CD4-positive, alpha-beta T cell treated with Interleukin-15 for 4 hours (primary cell): ENCODE results near the gene ESX1.
A peak's percentile ranks its signal among the peaks of the same experiment; 100 is the strongest.
"Not testable (repeated sequence)": the region's sequence is repeated elsewhere in the genome, so short reads cannot be mapped to it uniquely, and the experiment has no call there.

Source experiments
- DNase-seq: peaks from one replicate; pipeline ENCODE4 v3.0.0-alpha.2; 2020; ENCODE audit warnings: low spot score

The ESX1 gene

DNA sequence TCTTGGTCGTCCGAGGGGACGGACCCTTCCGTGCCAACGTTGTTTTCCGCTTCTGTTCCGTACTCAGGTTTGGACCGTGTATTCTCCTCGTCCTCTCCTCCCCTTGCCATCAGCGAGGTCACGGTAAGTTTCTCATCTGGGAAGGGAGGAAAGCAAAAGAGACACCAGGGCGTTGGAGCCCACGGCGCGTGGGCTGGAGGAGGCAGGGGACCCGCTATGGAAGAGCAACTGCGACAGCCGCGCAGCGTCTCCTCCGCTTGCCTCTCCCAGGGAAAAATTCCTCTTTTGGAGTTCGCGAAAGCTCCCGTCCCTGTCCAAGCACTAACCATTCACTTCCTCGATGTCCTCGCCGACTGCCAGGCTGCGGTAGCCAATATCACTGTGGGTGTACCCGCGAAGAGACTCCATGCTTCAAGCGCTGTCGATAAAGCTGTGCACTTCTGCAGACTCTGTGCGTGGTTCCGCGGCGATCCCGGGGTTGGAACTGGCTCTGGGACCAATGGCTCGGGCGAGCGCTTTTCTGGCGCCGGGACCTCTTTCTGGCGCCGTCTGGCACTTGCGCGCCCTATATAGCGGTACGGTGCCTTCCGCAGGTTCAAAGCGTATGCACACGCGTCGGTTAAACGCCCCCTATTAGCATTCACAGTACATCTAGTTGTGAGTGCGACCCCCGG is at the start of gene ESX1:
Gene ESX1, minus strand, starts transcription at position 492 of the 674 bp plus-strand sequence. Its CDS starts 84 bp downstream, at position 408.
- DNase-seq, result no peak

DNA sequence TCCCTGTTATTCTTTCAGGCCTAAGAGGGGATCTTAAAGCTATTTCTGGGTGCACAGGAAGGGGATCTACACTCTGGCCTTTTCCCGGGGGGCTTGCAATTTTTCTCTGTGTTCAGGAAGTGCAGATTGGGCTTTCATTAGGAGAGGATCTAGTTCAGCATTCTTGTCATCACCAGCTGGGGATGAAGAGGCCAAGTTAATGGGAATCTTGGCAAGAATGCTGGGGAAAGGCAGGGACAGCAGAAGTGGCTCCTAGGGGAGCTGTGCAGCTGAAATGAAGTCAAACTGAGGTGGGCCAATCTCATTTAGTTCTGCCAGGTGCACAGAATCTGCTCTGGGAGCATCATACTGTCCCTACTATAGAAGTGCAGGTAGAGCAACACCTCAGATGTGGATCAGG is 40.9 kb upstream of the ESX1 start:
- no peak for DNase-seq

DNA sequence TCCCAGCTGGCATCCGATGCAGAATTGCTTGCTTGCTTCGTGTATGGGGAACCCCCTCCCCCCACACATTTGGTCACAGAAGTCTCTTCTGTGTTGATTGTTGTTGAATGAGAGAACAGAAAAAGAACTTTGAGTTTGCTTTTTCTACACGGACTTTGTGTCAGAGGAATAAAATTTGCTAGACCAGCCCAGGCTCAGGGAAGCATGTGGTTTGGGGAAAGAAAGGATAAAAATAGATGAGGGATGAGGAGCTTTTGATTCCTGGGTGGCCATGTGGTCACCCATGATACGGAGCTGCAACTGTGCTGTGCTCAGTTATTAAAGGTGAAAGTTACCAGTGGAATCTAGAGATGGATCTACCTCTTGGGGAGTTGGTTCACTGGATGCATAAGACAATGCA is 34.2 kb upstream of the ESX1 start:
- no peak for DNase-seq

DNA sequence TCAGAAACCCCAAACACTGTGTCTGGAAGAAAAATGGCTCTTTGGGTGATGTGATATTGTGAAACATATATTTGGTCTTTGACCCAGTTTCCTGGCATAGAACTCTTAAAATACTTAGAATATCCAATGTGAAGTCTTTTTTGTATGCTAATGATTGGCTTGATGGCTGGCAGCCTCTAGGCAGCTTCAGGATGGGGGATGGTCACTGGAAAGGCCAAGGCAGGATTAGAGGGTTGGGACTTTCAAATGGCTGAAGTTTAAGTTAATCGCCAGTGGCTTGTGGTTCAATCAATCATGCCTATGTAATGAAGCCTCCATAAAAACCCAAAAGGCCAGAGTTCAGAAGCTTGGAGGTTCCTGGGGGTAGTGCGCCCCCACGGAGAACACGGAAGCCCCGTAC is 33.5 kb upstream of the ESX1 start:
- no peak for DNase-seq

DNA sequence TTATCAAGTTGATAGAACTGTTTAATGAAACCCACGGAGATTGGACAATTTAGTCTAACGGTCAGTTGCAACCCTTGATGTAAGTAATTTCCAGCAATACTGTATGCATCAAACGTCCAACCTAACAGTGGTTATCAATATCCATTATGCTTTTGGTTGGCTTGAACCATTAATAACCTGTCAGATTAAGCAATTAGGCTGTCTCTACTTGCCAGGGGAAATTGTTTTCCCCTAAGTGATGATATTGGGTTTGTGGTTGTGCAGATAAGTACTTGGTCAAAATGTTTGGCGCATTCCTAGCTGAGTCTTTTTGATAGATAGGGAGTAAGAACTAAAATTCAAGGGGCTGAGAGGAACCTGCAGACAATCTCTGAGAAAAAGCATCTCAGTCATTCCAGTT is 30.5 kb upstream of the ESX1 start:
- DNase-seq, result no peak

DNA sequence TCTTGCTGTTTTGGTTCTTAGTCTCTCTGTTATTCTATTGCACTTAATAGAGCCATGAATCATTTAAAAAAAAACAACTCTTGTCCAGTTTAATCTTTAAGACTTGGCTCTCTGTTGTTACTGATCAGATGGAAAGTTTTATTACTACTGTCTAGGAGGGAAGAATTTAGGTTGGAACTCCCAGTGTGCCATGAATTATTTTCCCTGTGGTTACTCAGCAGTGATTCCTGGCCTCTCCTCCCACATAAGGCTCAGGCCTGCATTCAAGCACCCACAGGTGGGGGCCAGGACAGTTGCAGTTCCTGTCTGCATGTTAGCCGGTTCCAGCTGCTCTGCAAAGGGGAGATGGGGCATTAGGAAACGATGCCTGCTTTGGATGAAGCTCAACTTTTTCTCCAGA is 29.8 kb upstream of the ESX1 start:
- DNase-seq, result no peak

DNA sequence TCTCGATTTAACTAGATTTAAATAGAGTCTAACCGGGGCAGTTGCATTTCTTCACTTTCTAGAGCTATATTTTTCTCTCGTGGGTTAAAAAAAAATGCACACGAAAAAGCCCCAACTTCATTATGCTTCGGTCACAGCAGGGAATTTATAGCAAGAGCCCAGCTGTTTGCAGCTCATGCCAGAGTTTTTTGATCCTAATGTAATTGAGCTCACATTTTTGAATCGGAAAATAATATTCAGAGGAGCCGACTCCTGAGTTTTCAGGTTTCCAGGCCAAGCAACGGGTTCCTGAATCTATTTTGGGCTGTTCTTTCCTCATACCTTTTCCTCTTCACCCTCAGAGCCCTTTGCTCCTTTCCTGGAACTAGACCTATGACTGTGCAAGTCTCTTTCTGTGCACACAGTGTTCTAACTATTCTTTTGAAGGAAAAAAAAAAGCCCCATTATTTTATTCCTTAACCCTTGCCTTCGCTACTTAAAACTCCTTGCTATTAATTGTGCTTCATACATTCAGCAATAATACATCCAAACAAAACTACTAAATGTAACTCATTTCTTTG is 27.5 kb upstream of the ESX1 start:
- no peak for DNase-seq

DNA sequence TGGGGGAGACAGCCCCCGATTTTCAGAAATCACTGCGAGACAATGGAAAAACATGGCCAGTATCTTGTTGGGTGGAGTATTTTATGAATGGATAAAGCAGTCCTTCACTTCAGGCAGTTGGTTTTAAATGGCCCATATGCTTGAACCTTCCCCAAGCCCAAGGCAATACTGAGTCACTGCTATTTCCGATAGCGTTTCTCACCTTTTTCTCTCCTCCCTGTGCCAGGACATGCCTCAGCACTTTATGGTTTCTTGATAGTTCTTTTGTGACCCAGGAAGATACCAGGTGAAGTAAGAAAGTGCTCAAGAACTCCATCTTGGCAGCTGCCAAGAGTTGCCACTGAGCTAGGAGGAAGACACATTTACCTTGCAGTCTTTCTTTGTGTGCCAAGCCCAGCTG is 26.8 kb upstream of the ESX1 start:
- no peak for DNase-seq

DNA sequence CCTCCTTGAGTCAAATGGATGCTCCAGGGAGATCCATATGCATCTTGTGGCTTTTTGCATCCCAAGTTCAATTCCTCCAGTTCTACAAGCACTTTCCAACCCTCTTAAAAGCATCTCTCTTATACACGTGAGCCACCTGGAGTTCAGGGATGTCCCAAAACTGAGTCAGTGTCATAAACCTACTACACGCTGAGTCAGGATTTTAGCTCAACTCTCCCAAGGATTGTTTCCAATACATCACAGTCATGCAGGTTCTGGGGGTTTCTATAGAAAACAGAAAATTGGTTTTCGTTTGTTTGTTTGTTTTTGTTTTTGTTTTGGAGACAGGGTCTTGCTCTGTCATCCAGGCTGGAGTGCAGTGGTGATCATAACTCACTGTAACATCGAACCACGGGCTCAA is 25.9 kb upstream of the ESX1 start:
- DNase-seq, result no peak

DNA sequence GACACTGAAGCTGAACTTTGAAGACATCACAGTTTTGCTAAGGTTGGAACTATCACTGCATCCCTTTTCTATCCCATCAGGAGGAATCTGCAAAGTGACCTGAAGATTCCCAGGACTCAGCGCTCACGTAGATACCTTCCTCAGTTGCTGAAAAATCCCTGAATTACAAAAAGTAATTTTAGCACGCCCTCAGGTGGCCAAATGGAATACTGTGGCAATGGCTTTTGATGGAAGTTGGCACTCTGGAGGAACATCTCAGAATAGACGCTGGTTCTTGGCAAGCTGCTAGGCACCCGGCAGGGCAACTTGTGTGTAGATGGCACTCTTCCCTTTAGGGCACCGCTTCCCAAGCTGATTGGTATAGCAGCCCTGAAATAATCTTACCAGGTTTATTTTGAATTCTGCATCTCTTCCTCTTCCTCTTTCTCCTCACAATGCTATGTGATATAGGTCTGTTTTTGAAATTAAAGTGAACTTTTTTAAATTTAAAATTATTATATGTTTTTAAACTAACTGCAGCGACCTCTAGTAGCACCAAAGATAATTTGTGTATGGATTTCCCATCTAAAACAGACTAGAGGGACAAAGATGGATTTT is 16.3 kb upstream of the ESX1 start:
- DNase-seq, result peak; percentile 1

DNA sequence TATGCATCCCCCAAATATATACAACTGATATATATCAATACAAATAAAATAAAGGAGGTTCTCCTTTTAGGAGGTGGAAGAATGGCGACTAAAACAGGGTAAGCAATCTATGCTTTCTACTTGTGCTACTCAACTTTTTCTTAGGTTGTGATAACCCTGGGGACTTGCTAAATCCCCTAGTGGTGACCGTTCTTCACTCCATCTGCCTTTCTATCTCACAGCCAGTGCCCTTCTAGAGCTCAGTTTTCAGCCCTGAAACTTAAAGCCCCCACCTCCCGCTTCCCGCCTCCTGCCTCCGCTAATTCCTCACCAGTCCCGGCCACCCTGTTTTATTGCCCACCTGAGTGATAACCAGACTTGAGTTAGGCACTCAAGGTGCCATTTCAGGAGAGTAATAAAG is 15.5 kb upstream of the ESX1 start:
- DNase-seq, result no peak

DNA sequence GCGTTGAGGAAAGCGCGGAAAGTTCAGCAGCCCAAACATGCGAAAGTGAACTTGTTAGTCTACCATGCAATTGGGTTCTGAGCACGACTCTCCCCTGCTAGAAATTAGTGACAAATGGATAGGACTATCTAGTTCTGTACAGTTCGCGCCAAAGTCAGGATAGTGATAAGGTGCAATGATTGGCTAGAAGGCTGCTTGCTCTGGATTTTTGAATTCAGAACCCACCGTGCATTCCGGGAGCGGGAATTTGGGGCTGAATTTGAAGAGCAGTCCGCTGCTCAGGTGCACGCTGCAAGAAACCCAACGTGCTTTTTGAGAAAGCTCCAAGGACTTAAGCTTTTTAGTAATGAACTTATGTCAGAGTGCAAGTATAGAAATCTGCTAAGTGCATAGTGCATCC is 732 bp upstream of the ESX1 start:
- no peak for DNase-seq

DNA sequence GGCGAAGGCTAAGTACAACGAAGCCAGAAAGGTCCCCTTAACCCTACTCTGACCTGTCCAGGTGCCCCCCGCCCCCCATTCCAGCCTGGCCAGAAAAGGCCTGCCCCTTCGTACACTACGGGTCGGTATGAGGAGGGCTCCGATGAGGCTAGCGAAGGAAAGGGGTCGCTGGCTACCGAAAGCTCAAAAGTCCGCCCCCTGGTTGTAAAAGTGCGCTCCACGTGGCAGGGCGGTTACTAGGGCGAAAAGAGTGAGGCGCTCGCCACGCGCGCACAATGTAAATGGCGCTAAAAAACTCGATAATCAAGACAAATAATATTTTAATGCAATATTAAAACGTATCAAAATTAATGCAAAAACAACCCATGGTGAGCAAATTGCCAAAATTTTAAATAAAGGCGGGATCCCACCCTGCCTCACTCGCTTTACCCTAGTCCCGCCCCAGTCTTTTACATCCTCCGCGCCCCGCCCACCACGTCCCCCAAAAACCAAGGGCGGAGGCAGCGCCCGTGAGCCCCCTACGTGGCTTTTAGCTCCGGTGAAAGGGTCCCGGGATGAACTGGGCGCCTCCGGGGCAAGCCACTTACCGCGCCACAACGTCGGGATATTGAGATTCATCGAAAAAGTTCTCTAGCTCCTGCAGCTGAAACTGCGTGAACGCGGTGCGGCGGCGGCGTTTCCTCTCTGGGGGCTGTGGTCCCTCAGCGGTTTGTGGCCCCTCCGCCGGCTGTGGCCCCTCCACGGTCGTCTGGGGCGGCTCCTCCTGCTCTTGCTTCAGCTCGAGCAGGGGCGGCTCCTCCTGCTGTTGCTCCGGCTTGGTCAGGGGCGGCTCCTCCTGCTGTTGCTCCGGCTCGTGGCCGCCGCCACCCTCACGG is 929 bp downstream of the ESX1 start:
- DNase-seq, result no peak

DNA sequence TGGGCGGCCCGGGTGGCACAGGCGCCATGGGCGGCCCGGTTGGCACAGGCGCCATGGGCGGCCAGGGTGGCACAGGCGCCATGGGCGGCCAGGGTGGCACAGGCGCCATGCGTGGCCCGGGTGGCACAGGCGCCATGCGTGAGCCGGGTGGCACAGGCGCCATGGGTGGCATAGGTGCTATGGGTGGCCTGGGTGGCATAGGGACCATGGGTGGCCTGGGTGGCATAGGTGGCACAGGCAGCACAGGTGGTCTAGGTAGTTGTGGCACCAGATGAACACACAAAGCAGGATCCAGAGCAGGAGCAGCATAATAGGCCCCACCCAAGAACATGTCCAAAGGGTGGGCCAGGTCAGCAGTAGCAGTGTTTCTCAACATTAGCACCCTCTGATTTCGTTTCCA is 4.3 kb downstream of the ESX1 start:
- DNase-seq, result no peak

DNA sequence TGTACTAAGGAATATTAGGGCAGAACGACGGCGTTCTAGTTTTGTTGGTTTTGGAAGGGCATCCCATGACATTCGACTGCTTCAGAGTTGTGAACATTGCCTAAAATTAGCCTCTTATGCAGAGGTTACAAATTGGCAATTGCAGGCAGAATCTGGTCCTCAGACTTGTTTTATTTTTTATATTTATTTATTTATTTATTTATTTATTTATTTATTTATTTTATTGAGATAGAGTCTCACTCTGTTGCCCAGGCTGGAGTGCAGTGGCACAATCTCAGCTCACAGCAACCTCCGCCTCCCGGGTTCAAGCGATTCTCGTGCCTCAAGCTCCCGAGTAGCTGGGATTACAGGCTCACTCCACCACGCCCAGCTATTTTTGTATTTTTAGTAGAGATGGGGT is 24.7 kb downstream of the ESX1 start:
- not testable (repeated sequence) for DNase-seq

DNA sequence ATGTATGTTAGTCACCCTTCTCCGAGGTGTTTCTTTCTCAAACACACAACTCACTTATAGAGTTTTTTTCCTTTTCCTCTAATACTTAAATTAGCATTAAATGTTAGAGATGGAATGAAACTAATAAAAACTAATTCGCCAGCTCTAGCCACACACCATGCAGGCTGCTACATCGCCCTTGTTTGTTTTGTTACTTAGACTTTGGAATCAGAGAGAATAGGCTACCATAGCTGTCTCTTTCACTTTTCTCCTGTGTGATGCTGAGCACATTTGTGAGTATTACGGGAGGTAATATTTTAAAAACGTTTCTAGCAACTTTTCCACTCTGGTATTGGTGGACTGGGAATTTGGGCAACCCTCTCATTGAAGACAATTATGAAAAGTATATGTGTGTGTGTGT is 43.5 kb downstream of the ESX1 start:
- DNase-seq, result no peak

DNA sequence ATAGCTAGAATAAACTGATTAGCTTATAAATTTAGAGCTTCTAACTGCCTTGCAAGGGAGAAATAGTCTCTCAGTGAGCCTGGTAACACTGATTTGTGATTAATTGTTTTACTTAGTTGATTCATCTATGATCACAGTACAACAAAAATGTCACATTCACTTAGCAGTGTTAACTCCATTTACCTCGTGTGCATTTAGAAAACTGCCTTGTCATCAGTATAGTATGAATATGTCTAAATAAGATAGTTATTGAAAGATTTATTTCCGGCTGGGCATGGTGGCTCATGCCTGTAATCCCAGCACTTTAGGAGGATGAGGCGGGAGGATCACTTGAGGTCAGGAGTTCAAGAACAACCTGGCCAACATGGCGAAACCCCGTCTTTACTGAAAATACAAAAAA is 49.2 kb downstream of the ESX1 start:
- DNase-seq, result no peak
